Neutrophil (primary cell): ENCODE data around the gene NUDT8.

Source experiments
- H3K27ac ChIP-seq: fragments of 200-600 bp; sonication (generic); 2 replicates; pipeline ENCODE4 v1.5.1; 2016; ENCODE audit warnings: mild to moderate bottlenecking, moderate library complexity
- H3K27me3 ChIP-seq: fragments of 200-600 bp; sonication (generic); 2 replicates; pipeline ENCODE4 v1.6.0; 2016; ENCODE audit warnings: mild to moderate bottlenecking
- H3K36me3 ChIP-seq: fragments of 200-600 bp; sonication (generic); 2 replicates; pipeline ENCODE4 v1.5.1; 2017
- H3K4me1 ChIP-seq, 2 experiments: fragments of 200-600 bp in 1 of 2; sonication (generic) in 1 of 2; 1 replicate in 1 of 2; 2 replicates in 1 of 2; pipeline versions ENCODE4 v1.5.1 to v1.6.1; 2013 to 2016; ENCODE audit warnings: low read depth in 1 of 2, low read length in 1 of 2, mild to moderate bottlenecking in 1 of 2, moderate library complexity in 1 of 2; ENCODE audit not compliant: control insufficient read depth in 1 of 2, insufficient read depth in 1 of 2
- H3K4me3 ChIP-seq, 2 experiments: fragments of 200-600 bp in 1 of 2; sonication (generic) in 1 of 2; 1 replicate in 1 of 2; 2 replicates in 1 of 2; pipeline ENCODE4 v1.5.1; 2013 to 2016; ENCODE audit warnings: low read depth in 1 of 2, low read length in 1 of 2, mild to moderate bottlenecking in 1 of 2, moderate library complexity in 1 of 2
- H3K9me3 ChIP-seq: fragments of 200-600 bp; sonication (generic); 2 replicates; pipeline ENCODE4 v1.5.1; 2016
- TF ChIP-seq, protein P1 (sequence below): fragments of 200-600 bp; sonication (generic); IDR thresholded peaks from 2 replicates; pipeline ENCODE4 v1.5.1; 2016; ENCODE audit warnings: antibody characterized with exemption

Gene NUDT8

DNA sequence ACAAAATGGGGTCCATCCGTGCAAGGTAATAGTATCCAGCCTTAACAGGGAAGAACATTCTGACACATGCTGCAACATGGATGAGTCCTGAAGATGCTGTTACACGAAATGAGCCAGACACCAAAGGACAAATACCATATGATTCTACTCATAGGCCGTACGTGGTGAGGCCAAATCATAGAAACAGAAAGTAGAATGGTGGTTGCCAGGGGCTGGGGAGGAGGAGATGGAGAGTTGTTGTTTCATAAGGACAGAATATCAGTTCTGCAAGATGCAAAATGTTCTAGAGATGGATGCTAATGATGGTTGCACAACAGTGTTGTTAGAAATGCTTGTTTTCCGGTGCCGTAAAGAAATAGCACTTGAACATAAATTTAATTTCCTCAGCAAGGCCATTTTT is 7.2 kb upstream of the NUDT8 start:
- Histone ChIP-seq H3K27me3 (peaks cover 13% of the 10 kb centered on the region), H3K4me1 (no peaks in the 10 kb centered on the region), H3K4me3 (no peak overlapping the region), H3K27ac (no peak overlapping the region), H3K9me3 (no peaks in the 10 kb centered on the region), H3K36me3 (no peaks in the 10 kb centered on the region)
- TF ChIP-seq, protein P1, sequence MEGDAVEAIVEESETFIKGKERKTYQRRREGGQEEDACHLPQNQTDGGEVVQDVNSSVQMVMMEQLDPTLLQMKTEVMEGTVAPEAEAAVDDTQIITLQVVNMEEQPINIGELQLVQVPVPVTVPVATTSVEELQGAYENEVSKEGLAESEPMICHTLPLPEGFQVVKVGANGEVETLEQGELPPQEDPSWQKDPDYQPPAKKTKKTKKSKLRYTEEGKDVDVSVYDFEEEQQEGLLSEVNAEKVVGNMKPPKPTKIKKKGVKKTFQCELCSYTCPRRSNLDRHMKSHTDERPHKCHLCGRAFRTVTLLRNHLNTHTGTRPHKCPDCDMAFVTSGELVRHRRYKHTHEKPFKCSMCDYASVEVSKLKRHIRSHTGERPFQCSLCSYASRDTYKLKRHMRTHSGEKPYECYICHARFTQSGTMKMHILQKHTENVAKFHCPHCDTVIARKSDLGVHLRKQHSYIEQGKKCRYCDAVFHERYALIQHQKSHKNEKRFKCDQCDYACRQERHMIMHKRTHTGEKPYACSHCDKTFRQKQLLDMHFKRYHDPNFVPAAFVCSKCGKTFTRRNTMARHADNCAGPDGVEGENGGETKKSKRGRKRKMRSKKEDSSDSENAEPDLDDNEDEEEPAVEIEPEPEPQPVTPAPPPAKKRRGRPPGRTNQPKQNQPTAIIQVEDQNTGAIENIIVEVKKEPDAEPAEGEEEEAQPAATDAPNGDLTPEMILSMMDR: no peak

DNA sequence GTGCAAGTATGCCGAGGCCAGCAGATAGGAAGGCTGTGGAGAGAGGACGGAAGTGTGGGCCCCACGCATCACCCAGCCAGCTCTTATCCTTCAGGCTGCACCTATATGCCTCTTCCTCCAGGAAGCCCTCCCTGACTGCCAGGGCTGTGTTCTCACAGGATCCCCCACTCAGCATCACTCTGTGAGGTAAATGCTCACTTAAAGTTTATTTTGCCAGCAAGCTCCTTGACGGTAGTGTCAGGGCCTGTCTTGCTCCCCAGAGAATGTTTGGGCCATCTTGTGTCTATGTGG is 5.4 kb upstream of the NUDT8 start:
- TF ChIP-seq, protein P1: no peak
- Histone ChIP-seq H3K27ac (no peak overlapping the region), H3K36me3 (no peaks in the 10 kb centered on the region), H3K4me3 (no peak overlapping the region), H3K4me1 (peaks cover 7 to 8% of the 10 kb centered on the region in 2 experiments), H3K9me3 (no peaks in the 10 kb centered on the region), H3K27me3 (peaks cover 13% of the 10 kb centered on the region)

DNA sequence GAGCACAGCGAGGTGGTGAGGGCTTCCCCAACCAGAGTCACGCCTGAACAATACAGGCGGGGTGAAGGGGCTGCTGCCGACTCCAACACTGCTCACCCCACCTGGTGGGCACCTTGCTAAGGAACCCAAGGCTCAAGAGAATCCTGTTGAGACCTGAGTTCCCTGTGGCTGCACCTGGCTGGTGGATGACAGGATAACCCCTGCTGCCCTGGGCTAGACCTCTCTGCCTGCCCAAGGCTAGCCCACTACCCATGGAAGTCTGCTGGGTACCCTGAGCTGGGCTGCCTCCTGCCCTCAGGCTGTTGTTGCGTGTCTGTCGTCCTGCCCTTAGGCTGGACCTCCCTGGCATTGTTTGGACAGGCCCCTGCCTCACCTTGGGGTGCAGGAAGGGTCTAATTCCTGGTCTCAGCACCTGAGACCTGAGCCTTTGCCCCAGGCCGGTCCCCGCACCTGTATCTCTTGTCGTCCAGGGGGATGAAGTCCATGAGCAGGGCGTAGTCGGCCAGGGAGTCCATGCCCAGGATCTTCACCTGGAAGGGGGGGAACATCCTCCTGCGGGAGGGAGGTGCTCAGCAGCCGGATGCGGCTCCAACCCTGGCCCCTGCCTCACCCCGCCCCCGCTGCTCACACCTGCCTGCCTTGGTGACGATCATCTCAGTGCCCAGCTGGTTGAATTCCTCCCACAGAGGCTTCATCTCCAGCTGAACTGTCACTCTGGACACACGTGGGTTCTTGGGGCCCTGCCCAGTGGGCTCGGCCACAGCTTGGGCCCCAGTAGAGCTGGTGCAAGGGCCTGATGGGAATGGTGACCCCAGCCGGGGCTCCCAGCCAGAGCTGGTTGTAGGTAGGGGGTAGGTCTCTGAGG is 4.9 kb upstream of the NUDT8 start:
- Histone ChIP-seq H3K27me3 (peaks cover 7% of the 10 kb centered on the region), H3K36me3 (no peaks in the 10 kb centered on the region), H3K4me3 (no peak overlapping the region), H3K27ac (no peak overlapping the region), H3K9me3 (no peaks in the 10 kb centered on the region), H3K4me1 (peaks cover 8% of the 10 kb centered on the region in 2 experiments)
- TF ChIP-seq, protein P1: no peak

DNA sequence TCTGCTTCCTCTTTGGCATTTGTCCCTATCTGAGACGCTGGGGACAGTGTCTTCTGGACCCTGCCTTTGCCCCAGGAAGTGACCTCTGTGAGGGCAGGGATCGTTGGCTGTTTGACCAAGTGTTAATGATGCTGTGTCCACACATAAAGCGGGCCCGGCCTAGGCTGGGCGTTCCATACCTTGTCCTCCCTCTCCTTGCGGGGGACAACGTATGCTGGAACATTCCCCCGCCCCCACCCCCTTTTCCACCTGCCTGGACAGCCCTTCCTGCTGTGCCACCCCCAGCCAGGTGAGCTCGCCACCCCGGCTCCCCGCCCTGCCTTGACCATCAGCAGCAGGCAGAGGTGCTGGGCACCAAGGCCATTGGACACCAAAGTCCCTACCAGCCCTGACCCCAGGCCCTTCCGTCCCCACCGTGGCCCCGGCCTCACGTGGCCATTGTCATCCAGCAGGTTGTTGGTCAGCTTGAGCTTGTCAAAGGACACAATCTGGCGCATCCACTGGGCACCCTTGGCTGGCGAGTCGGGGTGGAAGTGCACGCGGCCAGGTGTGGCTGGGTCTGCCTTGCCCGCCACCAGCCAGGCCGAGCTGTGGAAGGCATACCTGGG is 4.1 kb upstream of the NUDT8 start:
- H3K27me3 ChIP-seq: peaks cover 6% of the 10 kb centered on the region
- no peaks in the 10 kb centered on the region for H3K36me3 ChIP-seq
- no peak overlapping the region for H3K4me3 ChIP-seq
- TF ChIP-seq, protein P1: no peak
- no peak overlapping the region for H3K27ac ChIP-seq
- H3K9me3 ChIP-seq: no peaks in the 10 kb centered on the region
- peaks cover 13 to 15% of the 10 kb centered on the region in 2 experiments for H3K4me1 ChIP-seq

DNA sequence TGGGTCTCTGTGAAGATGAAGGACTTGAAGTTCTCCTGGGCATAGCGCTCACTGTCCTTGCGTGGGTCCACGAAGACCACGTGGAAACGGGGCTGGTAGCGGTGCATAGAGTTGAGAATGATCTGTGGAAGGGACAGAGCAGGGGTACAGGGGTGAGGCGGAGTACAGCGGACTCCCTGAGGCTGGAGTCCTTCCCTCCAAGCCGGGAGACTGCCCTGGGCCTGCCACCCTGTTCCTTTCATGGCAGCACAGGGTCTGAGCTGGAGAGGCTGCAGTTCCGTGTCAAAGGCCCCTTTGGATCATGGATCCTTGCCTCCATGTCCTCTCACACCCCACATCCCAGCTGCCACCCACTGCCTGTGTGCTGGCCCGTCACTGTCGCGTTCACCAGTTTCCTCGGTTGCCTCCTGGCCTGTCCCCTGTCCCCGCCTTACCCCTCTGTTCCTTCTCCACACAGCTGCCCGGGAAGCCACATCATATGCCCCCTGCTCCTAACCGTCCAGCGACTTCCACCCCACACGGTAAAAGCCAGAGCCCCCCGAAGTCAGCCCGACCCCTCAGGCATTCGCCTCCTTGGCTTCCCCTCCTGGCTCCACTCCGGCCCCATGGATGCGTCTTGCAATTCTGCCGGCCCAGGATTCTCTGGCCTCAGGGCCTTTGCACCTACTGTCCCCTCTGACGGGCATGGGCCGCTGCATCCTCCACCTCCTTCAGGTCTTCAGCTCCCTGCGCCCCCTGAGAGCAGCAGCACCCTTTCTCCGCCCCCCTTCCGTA is 3.4 kb upstream of the NUDT8 start:
- Histone ChIP-seq H3K4me1 (peaks cover 13 to 15% of the 10 kb centered on the region in 2 experiments), H3K36me3 (no peaks in the 10 kb centered on the region), H3K4me3 (no peak overlapping the region), H3K27me3 (peaks cover 6% of the 10 kb centered on the region), H3K9me3 (no peaks in the 10 kb centered on the region), H3K27ac (no peak overlapping the region)
- TF ChIP-seq, protein P1: no peak
